Mammary epithelial cell (primary cell): ENCODE results near the gene PKD1L1.

Experiments
- EZH2 ChIP-seq: IDR thresholded peaks from 2 replicates; pipeline ENCODE4 v1.6.1; 2012; ENCODE audit warnings: low read length, inconsistent platforms, borderline replicate concordance
- TF ChIP-seq, protein P1 (sequence below), 2 donors: IDR thresholded peaks in 1 of 2; conservative IDR thresholded peaks in 1 of 2; 2 replicates each; pipeline ENCODE4 v1.5.1; 2011 to 2012; ENCODE audit warnings: inconsistent platforms in 2 of 2, low read length in 2 of 2, mild to moderate bottlenecking in 2 of 2, control low read depth in 1 of 2, low read depth in 1 of 2; ENCODE audit not compliant: insufficient read depth in 1 of 2; ENCODE audit errors: extremely low read depth in 1 of 2

DNA sequence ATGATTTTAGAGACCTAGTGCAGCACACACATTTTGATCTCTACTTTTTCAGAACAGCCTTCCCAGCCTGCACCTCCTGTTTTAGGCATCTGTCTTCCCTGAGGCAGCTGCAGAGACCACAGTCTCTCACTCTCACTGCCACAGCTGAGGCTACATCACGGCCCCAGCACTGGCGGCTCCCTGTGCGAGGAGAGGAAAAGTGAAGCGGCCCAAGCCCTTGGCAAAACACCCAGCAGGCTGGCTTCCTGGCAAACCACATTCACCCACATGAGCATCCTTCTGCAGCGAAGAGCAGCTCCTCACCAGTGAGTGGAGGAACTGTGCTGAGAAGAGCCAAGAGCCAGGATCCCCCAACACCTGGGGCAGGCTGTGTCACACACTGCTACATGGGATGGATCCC, 17.2 kb upstream of the PKD1L1 start:
- TF ChIP-seq, protein P1, sequence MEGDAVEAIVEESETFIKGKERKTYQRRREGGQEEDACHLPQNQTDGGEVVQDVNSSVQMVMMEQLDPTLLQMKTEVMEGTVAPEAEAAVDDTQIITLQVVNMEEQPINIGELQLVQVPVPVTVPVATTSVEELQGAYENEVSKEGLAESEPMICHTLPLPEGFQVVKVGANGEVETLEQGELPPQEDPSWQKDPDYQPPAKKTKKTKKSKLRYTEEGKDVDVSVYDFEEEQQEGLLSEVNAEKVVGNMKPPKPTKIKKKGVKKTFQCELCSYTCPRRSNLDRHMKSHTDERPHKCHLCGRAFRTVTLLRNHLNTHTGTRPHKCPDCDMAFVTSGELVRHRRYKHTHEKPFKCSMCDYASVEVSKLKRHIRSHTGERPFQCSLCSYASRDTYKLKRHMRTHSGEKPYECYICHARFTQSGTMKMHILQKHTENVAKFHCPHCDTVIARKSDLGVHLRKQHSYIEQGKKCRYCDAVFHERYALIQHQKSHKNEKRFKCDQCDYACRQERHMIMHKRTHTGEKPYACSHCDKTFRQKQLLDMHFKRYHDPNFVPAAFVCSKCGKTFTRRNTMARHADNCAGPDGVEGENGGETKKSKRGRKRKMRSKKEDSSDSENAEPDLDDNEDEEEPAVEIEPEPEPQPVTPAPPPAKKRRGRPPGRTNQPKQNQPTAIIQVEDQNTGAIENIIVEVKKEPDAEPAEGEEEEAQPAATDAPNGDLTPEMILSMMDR (conservative IDR thresholded peaks at IDR 0.05 in 1 of 2, IDR thresholded peaks at IDR 0.05 in 1 of 2; ENCODE audit: extremely low read depth in 1 of 2, insufficient read depth in 1 of 2, low read depth in 1 of 2, low read length in 2 of 2) = no peak
- no peak for TF ChIP-seq EZH2
